G401 (cell line): Measurements from ENCODE around the gene CRABP2. TPM values are rescaled to one million over a fixed set of nuclear protein-coding genes. Genes with fewer than 3 reads are reported as not detected.

Source experiments
- total RNA-seq: library from RNA; depleted of rRNA; stranded (reverse); fragments of >200 nt; shearing (Covaris generic); gene quantifications from 2 replicates; pipeline ENCODE4 v1.2.3, GENCODE V29; 2014; rRNA removed

CRABP2 gene
- total RNA-seq, 1 experiment from 2014 or later = 1,168 TPM

Other genes starting within 250 kb of the CRABP2 start
- gene MEF2D, start 204.8 kb downstream of the CRABP2 start, total RNA-seq = 5.5 and 7.3 TPM in 2 replicates
- gene IQGAP3, start 133.0 kb downstream of the CRABP2 start, total RNA-seq = 13.4 and 16.9 TPM in 2 replicates
- not detected in 2 replicates for gene TTC24, start 125.9 kb downstream of the CRABP2 start, total RNA-seq
- gene NAXE, start 113.8 kb downstream of the CRABP2 start, total RNA-seq = 103 and 112 TPM in 2 replicates
- gene GPATCH4, start 104.1 kb downstream of the CRABP2 start, total RNA-seq = 13.7 and 25.4 TPM in 2 replicates
- gene HAPLN2, start 86.2 kb downstream of the CRABP2 start, total RNA-seq = 0.25 and 0.44 TPM in 2 replicates
- gene BCAN, start 63.5 kb downstream of the CRABP2 start, total RNA-seq = 23.9 and 30.9 TPM in 2 replicates
- gene NES, start 28.2 kb downstream of the CRABP2 start, total RNA-seq = 170 and 183 TPM in 2 replicates
- 24.6 and 54.8 TPM in 2 replicates for gene METTL25B, start 22.9 kb upstream of the CRABP2 start, total RNA-seq
- gene ISG20L2, start 23.2 kb upstream of the CRABP2 start, total RNA-seq = 29.8 and 31.9 TPM in 2 replicates
- gene MRPL24, start 35.5 kb upstream of the CRABP2 start, total RNA-seq = 34.2 and 88.7 TPM in 2 replicates
- 481 and 510 TPM in 2 replicates for gene HDGF, start 46.1 kb upstream of the CRABP2 start, total RNA-seq
- gene PRCC, start 62.0 kb upstream of the CRABP2 start, total RNA-seq = 45.4 and 51.1 TPM in 2 replicates
- gene SH2D2A, start 111.3 kb upstream of the CRABP2 start, total RNA-seq = 1.8 and 2.4 TPM in 2 replicates
- not detected in 2 replicates for gene INSRR, start 153.5 kb upstream of the CRABP2 start, total RNA-seq
- gene NTRK1, start 155.3 kb upstream of the CRABP2 start, total RNA-seq = 0.81 and 1.2 TPM in 2 replicates
- gene PEAR1, start 188.1 kb upstream of the CRABP2 start, total RNA-seq = 6.6 and 7.1 TPM in 2 replicates
- gene LRRC71, start 215.0 kb upstream of the CRABP2 start, total RNA-seq = not detected in 2 replicates